ENCODE data around the gene ATXN2. TPM values are rescaled to one million over a fixed set of nuclear protein-coding genes. Genes with fewer than 3 reads are reported as not detected.
"Not testable (repeated sequence)": the region's sequence is repeated elsewhere in the genome, so short reads cannot be mapped to it uniquely, and the experiment has no call there.

Gene ATXN2
- total and polyA plus RNA-seq, 10 donors, result 7.7 to 77.8 (median 56.8) TPM

DNA sequence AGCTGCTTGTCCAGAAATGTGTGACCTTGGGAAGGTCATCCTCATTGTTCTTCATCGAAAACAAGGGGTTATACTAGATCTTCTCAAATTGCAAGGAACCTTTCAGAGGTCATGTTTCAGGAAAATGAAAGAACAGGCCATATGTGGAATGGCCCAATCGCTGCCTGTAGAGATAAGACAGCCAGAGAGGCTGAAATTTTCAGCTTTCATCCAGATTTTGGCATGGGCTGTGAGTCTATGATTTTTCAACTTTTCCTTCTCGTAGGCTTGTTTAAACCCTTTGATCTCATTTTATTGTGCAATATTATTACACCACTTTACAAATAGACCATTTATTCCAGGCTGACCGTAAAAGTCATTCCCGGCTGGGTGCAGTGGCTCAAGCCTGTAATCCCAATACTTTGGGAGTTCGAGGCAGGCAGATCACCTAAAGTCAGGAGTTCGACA is 17.1 kb upstream of the ATXN2 start:
- no peaks in the 10 kb centered on the region for H3K27me3 ChIP-seq (replicated peaks in 1 of 7)
- TF ChIP-seq, protein P1, sequence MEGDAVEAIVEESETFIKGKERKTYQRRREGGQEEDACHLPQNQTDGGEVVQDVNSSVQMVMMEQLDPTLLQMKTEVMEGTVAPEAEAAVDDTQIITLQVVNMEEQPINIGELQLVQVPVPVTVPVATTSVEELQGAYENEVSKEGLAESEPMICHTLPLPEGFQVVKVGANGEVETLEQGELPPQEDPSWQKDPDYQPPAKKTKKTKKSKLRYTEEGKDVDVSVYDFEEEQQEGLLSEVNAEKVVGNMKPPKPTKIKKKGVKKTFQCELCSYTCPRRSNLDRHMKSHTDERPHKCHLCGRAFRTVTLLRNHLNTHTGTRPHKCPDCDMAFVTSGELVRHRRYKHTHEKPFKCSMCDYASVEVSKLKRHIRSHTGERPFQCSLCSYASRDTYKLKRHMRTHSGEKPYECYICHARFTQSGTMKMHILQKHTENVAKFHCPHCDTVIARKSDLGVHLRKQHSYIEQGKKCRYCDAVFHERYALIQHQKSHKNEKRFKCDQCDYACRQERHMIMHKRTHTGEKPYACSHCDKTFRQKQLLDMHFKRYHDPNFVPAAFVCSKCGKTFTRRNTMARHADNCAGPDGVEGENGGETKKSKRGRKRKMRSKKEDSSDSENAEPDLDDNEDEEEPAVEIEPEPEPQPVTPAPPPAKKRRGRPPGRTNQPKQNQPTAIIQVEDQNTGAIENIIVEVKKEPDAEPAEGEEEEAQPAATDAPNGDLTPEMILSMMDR (IDR thresholded peaks at IDR 0.05 in 8 of 11, conservative IDR thresholded peaks at IDR 0.05 in 3 of 11), result no peak
- TF ChIP-seq POLR2A (IDR thresholded peaks at IDR 0.05) (no peak), POLR2AphosphoS5 (IDR thresholded peaks at IDR 0.05) (no peak)
- no peaks in the 10 kb centered on the region for H3K9me3 ChIP-seq
- peak; percentile 10 for DNase-seq
- 81 to 93% (median 88%) methylated on average over 7 of the region's 7 CpGs for WGBS, 5 donors
- H3K4me1 ChIP-seq, result no peaks in the 10 kb centered on the region
- H3K4me3 ChIP-seq, result no peak overlapping the region
- H3K27ac ChIP-seq, result no peak overlapping the region
- no peaks in the 10 kb centered on the region for H3K36me3 ChIP-seq
- intact Hi-C loops (cut with DNase I; ENCODE audit: low total_unique reads), result no loop called here

GRCh38 chr12:111607239-111607638 is 8.1 kb upstream of the ATXN2 start:
- H3K4me1 ChIP-seq, result no peaks in the 10 kb centered on the region
- no peak overlapping the region for H3K27ac ChIP-seq
- H3K4me3 ChIP-seq, result no peak overlapping the region
- intact Hi-C loops (cut with DNase I; ENCODE audit: low total_unique reads), result no loop called here
- 80 to 88% (median 81%) methylated on average over 3 of the region's 3 CpGs for WGBS, 5 donors
- no peaks in the 10 kb centered on the region for H3K36me3 ChIP-seq
- DNase-seq, result peak; percentile 11
- no peaks in the 10 kb centered on the region for H3K9me3 ChIP-seq
- TF ChIP-seq, protein P1 (IDR thresholded peaks at IDR 0.05 in 8 of 11, conservative IDR thresholded peaks at IDR 0.05 in 3 of 11), result no peak
- no peak for TF ChIP-seq POLR2AphosphoS5 (IDR thresholded peaks at IDR 0.05)
- TF ChIP-seq POLR2A (IDR thresholded peaks at IDR 0.05), result no peak
- H3K27me3 ChIP-seq (replicated peaks in 1 of 7), result no peaks in the 10 kb centered on the region

DNA sequence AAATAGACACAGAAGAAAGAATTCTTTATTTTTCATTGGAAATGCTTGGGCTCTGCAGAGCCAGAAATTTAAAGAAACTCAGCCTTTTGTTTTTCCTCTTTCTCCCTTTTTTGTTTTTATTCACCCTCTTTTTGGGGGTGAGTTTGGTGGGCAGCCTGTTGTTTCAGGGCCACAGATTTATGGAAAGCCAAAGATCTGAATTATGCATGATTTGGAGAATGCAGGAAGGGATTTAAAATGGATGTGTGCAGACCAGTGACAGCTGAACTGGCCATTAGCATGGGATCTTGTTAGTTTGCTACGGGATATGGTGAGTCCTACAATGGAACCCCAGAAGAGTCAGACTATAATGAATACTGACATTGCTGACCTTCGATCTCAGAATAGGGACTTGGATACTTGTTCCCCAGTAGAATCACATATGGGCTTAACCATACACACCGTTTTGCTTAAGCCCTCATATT is 7.7 kb upstream of the ATXN2 start:
- Histone ChIP-seq H3K27ac (no peak overlapping the region), H3K4me3 (no peak overlapping the region), H3K9me3 (no peaks in the 10 kb centered on the region), H3K4me1 (no peaks in the 10 kb centered on the region), H3K36me3 (no peaks in the 10 kb centered on the region), H3K27me3 (replicated peaks in 1 of 7) (no peaks in the 10 kb centered on the region)
- WGBS, 5 donors, result 77 to 95% (median 93%) methylated on average over 3 of the region's 3 CpGs
- no peak for DNase-seq
- TF ChIP-seq POLR2A (IDR thresholded peaks at IDR 0.05) (no peak), POLR2AphosphoS5 (IDR thresholded peaks at IDR 0.05) (no peak)
- TF ChIP-seq, protein P1 (IDR thresholded peaks at IDR 0.05 in 8 of 11, conservative IDR thresholded peaks at IDR 0.05 in 3 of 11), result no peak
- intact Hi-C loops (cut with DNase I; ENCODE audit: low total_unique reads), result no loop called here

DNA sequence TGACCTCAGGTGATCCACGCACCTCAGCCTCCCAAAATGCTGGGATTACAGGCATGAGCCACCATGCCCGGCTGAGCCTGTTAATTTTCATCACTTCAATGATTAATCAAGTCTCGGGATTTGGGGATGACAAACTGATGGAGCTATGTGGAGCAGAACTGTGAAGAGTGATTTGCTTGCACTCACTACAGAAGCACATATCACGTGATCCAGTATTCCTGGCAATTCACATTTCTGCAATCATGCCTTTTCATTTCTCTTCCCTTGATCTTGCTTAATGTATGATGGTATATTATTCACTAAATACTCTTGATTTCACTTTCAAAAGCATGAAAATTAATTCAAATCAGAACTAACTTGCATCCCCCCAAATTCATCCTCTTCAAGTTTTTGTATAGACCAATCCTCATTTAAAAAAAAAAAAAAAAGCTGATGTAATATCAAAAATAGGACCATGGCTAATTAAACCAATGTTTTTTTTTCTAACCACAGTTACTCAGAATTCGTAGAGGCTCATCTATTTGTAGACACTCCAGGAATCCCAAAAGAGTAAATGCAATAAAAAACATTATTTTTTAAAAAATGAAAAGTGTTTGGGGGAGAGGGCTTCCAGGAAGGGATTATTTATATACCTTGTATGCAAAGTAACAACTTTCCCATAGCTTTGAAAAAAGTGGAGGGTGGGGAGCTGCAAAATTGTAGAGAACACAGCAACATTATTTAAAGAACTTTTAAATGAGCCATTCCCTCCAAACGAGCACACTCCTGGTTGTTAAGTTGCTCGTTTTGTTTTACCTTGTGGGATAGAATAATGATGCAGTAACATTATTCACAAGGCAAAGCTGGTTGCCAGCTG is 7.0 kb upstream of the ATXN2 start:
- DNase-seq, result no peak
- intact Hi-C loops (cut with DNase I; ENCODE audit: low total_unique reads), result no loop called here
- Histone ChIP-seq H3K36me3 (no peaks in the 10 kb centered on the region), H3K27ac (no peak overlapping the region), H3K9me3 (no peaks in the 10 kb centered on the region), H3K27me3 (replicated peaks in 1 of 7) (no peaks in the 10 kb centered on the region), H3K4me3 (no peak overlapping the region), H3K4me1 (no peaks in the 10 kb centered on the region)
- TF ChIP-seq POLR2A (IDR thresholded peaks at IDR 0.05) (no peak), POLR2AphosphoS5 (IDR thresholded peaks at IDR 0.05) (no peak)
- TF ChIP-seq, protein P1 (IDR thresholded peaks at IDR 0.05 in 8 of 11, conservative IDR thresholded peaks at IDR 0.05 in 3 of 11), result no peak
- 84 to 91% (median 86%) methylated on average over 7 of the region's 7 CpGs for WGBS, 5 donors

DNA sequence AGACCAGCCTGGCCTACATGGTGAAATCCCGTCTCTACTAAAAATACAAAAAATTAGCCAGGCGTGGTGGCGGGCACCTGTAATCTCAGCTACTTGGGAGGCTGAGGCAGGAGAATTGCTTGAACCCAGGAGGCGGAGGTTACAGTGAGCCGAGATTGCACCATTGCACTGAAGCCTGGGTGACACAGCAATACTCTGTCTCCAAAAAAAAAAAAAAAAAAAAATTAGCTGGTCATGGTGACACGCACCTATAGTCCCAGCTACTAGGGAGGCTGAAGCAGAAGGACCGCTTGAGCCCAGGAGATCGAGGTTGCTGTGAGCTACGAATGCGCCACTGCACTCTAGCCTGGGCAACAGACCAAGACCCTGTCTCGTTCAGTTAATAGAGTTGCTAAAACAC is 3.7 kb upstream of the ATXN2 start:
- DNase-seq, result peak; percentile 20
- WGBS, 5 donors, result 88 to 94% (median 93%) methylated on average over 11 of the region's 11 CpGs
- H3K27me3 ChIP-seq (replicated peaks in 1 of 7); H3K9me3 ChIP-seq; H3K27ac ChIP-seq; H3K36me3 ChIP-seq; H3K4me3 ChIP-seq; intact Hi-C loops (cut with DNase I; ENCODE audit: low total_unique reads): not testable (repeated sequence)
- H3K4me1 ChIP-seq, result peaks cover 0 to 14% (median 9%) of the 10 kb centered on the region in 6 donors
